ENCODE measurements around the gene AGRN.

Gene AGRN

GRCh38 chr1:1004780-1005697 is 14.9 kb upstream of the AGRN start:
- TF ChIP-seq MAX (IDR thresholded peaks at IDR 0.05) (peak; percentile 92), EP300 (IDR thresholded peaks at IDR 0.05; ENCODE audit: borderline replicate concordance) (peak; percentile 36; the same call in 1 of the 2 replicates), YY1 (IDR thresholded peaks at IDR 0.05; ENCODE audit: low read depth) (peak; percentile 76), TCF12 (IDR thresholded peaks at IDR 0.05; ENCODE audit: low read depth) (peak; percentile 53; the same call in 1 of the 2 replicates), CEBPB (IDR thresholded peaks at IDR 0.05) (no peak), NFIC (IDR thresholded peaks at IDR 0.05) (peak; percentile 88), ZBTB7A (IDR thresholded peaks at IDR 0.05; ENCODE audit: low read depth) (no peak), TEAD4 (IDR thresholded peaks at IDR 0.05) (no peak)
- TF ChIP-seq, protein P1, sequence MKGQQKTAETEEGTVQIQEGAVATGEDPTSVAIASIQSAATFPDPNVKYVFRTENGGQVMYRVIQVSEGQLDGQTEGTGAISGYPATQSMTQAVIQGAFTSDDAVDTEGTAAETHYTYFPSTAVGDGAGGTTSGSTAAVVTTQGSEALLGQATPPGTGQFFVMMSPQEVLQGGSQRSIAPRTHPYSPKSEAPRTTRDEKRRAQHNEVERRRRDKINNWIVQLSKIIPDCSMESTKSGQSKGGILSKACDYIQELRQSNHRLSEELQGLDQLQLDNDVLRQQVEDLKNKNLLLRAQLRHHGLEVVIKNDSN (IDR thresholded peaks at IDR 0.05), result peak; percentile 42

DNA sequence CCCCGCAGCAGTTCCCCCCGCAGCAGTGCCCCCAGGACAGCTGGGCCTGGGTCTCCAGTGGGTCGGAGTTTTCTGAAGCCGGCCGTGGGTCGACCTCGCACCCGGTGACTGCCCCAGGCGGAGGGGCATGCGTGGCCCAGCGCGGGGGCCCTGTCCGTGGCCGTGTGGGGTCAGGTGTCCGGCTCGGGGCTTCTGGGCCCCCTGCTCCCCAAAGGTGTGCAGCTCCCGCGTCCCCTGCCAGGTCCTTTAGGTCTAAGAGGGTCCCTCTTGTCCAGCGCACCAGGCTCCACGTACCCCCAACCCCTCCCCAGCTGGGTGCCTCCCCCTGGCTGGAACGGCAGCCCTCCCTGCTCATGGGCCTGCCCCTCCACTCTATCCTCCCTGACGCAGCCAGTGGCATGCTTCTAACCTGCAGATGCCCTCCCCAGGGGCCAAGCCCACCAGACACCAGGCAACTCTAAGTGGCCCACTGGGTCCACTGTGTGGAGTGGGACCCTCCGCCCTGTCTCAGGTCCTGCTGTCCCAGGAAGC is 14.1 kb upstream of the AGRN start:
- no peak for TF ChIP-seq FOXM1 (IDR thresholded peaks at IDR 0.05; ENCODE audit: borderline replicate concordance, low read depth)
- TF ChIP-seq NFIC (IDR thresholded peaks at IDR 0.05), result no peak

DNA sequence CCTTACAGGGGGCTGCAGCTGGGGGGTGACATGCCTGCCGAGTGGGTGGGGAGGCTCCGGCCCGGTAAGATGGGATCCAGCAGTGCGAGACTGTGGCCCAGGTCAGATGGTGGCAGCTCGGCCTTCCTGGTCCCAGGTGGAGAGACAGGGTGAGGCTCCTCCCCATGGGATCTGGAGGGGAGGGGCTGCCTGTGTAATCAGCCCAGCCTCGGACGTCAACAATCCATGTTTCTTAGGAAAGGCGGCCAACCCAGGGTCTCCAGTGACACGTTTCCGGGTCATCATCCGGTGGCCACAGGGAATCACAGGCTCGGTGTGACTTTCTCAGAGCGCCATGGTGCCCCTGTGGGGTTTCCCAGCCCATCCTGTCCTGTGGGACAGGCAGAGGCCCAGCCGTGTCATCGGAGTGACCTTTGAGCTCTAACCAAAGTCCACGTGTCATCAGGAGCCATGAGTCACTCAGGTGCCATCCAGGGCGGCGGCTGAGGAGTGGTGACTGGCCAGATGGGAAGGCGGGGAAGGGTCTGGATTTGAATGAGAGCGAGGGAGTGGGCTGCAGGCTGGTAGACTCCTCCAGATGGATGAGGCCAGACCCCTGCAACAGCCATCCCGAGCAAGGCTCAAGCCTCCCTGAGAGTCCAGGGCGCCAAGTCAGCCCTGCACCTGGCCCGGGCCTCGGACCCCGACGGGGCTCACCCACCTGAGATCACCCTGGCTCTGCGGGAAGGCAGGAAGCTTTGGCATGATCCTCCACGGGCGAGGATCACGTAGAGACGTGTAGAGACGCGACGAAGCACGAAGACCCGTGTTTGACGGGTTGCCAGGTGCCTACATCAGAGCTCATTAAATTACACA is 13.4 kb upstream of the AGRN start:
- TF ChIP-seq, protein P1 (IDR thresholded peaks at IDR 0.05), result no peak
- TF ChIP-seq RAD21 (IDR thresholded peaks at IDR 0.05; ENCODE audit: low read depth) (no peak), TAF1 (IDR thresholded peaks at IDR 0.05; ENCODE audit: low read depth) (no peak), CREB1 (IDR thresholded peaks at IDR 0.05; ENCODE audit: low read depth) (no peak), EGR1 (IDR thresholded peaks at IDR 0.05) (no peak), CEBPB (IDR thresholded peaks at IDR 0.05) (no peak)

GRCh38 chr1:1011396-1011949 is 8.4 kb upstream of the AGRN start:
- no peak for TF ChIP-seq EGR1 (IDR thresholded peaks at IDR 0.05)
- no peak for TF ChIP-seq TEAD4 (IDR thresholded peaks at IDR 0.05)
- TF ChIP-seq RAD21 (IDR thresholded peaks at IDR 0.05; ENCODE audit: low read depth), result no peak
- no peak for TF ChIP-seq CREB1 (IDR thresholded peaks at IDR 0.05; ENCODE audit: low read depth)
- no peak for TF ChIP-seq NFIC (IDR thresholded peaks at IDR 0.05)
- TF ChIP-seq EP300 (IDR thresholded peaks at IDR 0.05; ENCODE audit: borderline replicate concordance), result no peak
- TF ChIP-seq, protein P1 (IDR thresholded peaks at IDR 0.05), result no peak
- no peak for TF ChIP-seq FOXM1 (IDR thresholded peaks at IDR 0.05; ENCODE audit: borderline replicate concordance, low read depth)
- no peak for TF ChIP-seq YY1 (IDR thresholded peaks at IDR 0.05; ENCODE audit: low read depth)
- no peak for TF ChIP-seq TAF1 (IDR thresholded peaks at IDR 0.05; ENCODE audit: low read depth)
- TF ChIP-seq, protein P2, sequence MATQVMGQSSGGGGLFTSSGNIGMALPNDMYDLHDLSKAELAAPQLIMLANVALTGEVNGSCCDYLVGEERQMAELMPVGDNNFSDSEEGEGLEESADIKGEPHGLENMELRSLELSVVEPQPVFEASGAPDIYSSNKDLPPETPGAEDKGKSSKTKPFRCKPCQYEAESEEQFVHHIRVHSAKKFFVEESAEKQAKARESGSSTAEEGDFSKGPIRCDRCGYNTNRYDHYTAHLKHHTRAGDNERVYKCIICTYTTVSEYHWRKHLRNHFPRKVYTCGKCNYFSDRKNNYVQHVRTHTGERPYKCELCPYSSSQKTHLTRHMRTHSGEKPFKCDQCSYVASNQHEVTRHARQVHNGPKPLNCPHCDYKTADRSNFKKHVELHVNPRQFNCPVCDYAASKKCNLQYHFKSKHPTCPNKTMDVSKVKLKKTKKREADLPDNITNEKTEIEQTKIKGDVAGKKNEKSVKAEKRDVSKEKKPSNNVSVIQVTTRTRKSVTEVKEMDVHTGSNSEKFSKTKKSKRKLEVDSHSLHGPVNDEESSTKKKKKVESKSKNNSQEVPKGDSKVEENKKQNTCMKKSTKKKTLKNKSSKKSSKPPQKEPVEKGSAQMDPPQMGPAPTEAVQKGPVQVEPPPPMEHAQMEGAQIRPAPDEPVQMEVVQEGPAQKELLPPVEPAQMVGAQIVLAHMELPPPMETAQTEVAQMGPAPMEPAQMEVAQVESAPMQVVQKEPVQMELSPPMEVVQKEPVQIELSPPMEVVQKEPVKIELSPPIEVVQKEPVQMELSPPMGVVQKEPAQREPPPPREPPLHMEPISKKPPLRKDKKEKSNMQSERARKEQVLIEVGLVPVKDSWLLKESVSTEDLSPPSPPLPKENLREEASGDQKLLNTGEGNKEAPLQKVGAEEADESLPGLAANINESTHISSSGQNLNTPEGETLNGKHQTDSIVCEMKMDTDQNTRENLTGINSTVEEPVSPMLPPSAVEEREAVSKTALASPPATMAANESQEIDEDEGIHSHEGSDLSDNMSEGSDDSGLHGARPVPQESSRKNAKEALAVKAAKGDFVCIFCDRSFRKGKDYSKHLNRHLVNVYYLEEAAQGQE (IDR thresholded peaks at IDR 0.05; ENCODE audit: low read depth), result no peak
- no peak for TF ChIP-seq CEBPB (IDR thresholded peaks at IDR 0.05)
- no peak for TF ChIP-seq MAX (IDR thresholded peaks at IDR 0.05)
- TF ChIP-seq ZBTB7A (IDR thresholded peaks at IDR 0.05; ENCODE audit: low read depth), result no peak
- no peak for TF ChIP-seq TCF12 (IDR thresholded peaks at IDR 0.05; ENCODE audit: low read depth)

DNA sequence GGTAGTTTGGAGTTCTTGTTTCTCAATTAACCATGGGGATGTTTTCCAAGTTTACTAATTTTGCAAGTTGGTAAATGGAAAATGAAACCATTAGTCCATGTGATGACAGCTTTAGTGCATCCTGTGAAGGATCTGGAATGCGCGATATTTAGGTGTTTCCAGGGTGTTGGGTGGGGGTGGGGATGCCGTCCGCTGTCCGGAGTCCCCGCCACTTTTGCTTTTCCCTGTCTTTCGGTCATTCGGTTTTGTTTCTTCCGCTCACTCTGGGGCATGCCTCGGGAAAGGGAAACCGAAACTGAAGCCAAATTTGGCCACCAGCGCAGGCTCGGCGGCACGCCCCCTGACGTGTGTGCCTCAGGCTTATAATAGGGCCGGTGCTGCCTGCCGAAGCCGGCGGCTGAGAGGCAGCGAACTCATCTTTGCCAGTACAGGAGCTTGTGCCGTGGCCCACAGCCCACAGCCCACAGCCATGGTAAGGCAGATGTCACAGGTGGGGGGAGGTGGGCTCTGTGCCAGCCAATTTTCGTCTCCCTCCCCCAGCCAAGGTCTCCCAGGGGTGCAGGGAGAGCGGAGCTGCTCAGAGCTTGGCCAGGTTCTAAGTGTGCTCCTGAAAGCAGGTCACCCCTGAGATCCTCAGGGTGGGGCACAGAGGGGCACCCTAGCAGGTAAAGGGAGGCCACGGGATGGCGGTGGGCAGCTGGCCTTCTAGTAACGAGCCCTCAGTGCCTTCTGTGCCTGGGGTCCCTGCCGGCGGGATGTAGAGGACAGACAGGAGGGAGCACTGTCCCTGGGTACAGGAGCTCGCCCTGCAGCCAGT is 6.6 kb upstream of the AGRN start, which contains the start of gene ISG15:
Gene ISG15, plus strand, starts transcription at position 393 of the 817 bp plus-strand sequence. Its CDS starts 77 bp downstream, at position 470.
- TF ChIP-seq NFIC (IDR thresholded peaks at IDR 0.05), result 0 out of 2 replicates have a peak, but pooled peaks have one; percentile 10
- TF ChIP-seq, protein P2 (IDR thresholded peaks at IDR 0.05; ENCODE audit: low read depth), result no peak
